NCI-H510A (cell line): Measurements from ENCODE around the gene MYOM3.
"Not testable (repeated sequence)": the region's sequence is repeated elsewhere in the genome, so short reads cannot be mapped to it uniquely, and the experiment has no call there.

Source experiments
- DNase-seq: peaks from one replicate; lab custom pipeline; 2025; lab: John Stamatoyannopoulos, UW

MYOM3 gene

DNA sequence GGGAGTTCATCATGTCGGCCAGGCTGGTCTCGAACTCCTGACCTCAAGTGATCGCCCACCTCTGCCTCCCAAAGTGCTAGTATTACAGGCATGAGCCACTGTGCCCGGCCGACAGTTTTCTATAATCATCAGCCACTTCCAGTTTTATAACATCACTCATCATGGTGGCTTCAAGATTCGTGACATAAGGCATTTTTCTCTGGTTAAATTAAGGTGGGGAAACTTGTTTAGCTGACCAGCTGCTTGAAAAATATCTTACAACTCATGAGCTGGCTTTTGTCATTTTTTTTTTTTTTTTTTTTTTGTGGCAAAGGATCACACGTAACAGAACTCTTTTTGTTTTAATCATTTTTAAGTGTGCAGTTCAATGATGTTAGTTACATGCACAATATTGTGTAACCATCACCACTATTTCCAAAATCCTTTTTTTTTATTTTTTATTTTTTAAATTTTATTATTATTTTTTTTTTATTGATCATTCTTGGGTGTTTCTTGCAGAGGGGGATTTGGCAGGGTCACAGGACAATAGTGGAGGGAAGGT lies 80.9 kb downstream of the MYOM3 start:
- not testable (repeated sequence) for DNase-seq

DNA sequence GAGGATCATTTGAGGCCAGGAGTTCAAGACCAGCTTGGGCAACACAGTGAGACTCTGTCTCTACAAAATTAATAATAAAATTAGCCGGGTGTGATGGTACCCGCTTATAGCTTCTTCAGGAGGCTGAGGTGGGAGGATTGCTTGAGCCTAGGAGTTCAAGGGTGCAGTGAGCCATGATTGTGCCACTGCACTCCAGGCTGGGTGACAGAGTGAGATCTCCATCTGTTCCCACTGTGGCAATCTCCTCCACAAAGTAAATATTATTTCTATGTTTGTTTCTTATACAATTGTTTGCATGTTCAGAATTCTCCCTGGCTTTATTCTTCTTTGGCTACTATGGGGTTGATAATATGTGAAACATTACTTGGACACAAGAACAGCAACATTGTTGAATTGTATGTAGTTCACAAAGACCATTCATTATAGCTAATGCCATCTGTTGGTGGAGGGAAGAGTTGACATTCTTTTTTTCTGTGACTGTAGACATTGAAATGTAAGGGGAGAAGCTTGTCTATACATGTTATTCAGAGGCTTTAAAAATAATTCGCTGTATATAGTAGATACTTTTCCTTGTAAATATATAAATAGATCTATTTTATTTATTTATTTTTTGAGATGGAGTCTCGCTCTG lies 84.0 kb downstream of the MYOM3 start:
- DNase-seq: no peak

DNA sequence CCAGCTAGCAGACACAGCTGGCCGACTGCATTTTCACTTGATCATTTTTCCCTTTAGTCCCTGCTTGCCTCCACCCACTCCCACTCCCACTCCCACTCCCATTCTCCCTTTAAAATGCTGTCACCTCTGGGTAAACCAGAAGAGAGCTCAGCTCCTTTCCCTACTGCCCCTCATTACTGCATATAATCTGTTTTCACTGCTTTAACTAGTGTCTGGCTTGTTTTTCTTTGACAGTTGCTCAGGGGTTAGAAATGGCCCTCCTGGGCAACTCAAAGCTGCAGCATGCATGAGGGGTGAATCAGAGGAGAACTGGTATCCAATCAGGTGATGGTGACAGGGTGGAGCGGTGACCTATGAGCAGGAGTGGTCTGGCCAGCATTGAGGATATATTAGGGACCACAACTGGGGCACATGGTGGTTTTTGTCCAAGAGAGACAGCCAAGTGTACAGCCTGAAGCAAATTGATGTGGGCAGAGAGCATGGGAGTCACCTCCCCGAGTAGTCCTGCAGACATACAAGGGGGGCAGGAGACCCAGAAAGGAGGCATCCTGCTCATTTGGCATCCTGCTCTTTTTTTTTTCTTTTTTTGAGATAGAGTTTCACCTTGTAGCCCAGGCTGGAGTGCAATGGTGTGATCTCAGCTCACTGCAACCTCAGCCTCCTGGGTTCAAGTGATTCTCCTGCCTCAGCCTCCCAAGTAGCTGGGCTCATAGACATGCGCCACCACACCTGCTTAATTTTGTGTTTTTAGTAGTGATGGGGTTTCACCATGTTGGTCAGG lies 89.2 kb downstream of the MYOM3 start:
- DNase-seq: no peak

DNA sequence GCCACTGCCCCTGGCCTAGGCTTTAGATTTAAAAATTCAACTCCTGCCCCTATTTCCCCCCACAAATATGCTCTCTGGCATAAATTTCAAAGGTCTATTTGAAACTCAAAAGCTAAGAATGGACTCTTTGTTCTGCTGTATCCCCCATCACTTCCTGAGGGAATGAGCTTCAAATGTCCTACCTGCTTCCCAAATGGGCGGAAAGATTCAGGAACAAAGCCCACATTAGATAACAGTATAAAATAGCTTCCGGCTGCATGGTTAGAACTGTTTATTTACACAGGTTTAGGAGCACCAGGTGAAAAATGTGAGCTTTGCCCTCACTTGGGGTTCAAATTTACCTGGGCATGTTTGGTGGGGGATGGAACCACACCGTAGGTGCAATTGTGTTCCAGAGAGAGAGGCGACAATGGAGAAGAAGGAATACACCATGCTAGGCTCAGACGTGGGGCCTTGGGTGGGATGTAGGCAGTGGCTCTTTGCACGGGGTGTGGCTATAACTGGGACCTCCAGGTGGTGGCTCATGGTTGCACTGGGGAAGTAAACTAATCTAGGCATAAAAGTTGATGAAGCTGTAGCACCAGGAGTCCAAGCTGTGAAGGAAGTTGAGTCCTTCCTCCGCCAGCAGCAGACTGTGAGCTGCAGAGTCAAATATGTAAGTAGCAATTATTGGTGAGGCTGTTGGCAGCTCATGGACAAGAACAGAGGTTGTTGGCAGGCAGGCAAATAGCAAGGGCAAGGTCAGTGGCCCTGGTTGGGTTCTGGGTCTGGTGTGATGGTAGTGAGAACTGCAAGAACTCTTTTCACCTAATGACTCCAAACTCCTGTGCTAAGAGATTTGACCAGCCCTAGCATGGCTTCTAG lies 90.3 kb downstream of the MYOM3 start:
- DNase-seq: no peak

DNA sequence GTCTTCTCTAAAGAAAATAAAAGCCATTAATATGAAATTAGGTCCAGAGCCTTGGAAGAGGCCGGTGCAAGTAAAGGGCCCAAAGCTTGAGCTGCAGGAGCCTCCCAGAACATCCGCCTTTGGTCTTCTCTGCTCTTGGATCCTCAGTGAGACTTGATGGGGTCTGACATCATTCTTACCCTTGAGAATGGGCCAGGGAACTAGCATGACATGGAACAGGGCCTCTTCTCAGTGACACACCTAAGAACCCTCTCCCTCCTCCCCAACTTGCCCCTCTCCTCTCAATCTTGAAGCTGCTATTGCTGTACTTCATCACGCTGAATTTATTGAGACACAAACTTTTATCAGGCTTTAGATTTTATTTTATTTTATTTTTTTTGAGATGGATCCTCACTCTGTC lies 91.5 kb downstream of the MYOM3 start:
- DNase-seq: no peak

DNA sequence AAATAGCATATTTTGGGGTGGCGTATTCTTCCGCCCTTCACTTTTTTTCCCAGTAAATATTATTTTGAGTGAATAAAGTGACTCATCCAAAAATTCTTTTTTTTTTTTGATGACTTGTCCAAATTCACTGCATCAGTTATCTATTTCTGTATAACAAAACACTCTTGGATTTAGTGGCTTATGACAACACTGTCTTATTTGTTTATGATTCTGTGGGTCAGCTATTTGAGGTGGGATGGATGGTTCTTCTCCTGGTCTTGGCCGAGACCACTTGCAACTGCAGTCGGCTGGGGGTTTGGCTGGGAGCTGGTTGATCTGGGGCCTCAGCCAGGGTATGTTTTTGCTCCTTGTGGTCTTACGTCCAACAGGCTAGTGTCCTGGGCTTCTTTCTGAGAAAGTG lies 91.9 kb downstream of the MYOM3 start:
- DNase-seq: no peak

DNA sequence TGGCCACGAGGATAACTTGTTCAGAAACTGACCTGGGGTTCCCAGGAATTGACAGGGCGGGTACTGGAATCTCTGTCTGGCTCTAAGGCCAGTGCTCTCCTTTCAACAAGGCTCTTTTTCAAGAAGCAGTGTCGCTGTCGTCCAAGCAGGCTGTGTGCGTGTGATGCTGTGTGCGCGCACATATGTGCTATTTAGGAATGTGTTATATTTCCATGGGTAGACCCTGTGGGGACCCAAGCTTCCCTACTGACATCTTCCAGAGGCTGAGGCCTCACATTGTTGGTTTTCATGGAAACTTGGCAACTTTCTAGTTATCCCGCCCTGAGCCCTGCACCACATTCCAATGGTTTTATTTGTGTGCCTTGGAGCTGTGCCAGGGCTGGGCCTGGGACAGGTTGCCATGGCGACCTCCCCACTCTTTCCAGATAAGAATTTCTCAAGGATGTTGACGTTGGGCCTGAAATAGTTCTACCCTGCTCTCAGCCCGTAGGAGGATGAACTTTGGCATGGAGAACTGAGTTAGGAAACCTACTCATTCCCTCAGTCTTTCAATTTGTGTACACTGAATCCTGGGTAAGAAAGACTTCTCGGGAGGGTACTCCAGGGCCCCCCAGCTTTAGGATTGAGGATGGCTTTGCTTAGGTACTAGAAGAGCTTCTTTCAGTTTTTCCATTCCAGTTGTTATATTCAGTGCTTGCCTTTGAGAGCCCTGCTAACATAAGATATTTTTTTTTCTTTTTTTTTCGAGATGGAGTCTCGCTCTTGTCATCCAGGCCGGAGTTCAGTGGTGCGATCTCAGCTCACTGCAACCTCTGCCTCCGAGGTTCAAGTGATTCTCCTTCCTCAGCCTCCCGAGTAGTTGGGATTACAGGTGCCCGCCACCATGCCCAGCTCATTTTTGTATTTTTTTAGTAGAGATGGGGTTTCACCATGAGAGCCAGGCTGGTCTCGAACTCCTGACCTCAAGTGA lies 93.0 kb downstream of the MYOM3 start:
- no peak for DNase-seq

DNA sequence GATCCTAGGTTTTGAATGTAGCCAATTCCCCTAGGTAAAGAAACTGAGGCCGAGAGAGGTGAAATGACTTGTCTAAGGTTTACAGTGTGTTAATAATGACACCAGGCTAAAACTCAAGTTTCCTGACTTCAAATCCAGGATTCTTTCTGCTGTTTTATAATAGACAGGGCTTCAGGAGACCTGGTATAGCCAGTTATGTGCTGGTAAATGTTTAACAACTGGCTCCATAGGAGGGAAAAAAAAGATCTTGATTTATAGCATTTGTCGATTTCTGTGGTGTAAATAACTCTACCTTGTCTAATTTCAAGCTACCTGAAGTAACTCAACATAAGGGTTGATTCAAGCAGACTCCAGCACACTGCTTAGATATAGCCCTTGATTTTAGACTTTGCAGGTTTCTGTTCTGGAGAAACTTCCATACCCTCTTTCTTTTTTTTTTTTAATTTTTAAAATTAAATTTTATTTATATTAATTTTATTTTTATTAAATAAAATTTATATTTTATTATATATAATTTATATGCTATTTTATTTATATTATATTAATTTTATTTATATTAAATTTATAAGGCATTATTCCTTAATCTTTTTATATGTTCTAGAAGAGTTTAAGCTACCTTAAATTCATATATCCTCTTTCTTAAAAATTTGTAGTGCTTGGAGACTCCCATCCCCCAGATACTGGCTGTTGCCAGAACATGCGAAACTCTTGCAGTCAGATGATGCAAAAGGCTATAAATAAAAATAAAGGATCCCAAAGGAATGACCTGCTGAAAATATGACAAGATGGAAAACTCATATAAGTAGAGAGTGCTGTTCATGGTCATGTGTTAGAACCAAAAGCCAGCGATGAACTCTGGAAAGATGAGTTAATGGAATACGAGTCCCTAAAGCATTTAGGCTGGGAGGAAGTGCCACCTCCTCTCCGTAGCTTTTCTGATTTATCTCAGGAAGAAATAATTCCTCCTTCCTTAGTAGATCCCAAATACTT lies 96.4 kb downstream of the MYOM3 start:
- no peak for DNase-seq

DNA sequence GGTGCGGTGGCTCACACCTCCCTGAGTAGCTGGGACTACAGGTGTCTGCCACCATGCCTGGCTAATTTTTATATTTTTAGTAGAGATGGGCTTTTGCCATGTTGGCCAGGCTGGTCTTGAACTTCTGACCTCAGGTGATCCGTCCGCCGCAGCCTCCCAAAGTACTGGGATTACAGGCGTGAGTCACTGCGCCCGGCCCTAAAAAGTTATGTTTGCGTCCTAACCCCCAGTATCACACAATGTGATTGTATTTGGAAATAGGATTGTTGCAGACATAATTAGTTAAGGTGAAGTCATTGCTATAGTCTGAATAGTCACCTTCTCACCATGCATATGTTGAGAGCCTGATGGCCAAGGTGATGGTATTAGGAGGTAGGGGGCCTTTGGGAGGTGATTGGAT lies 99.1 kb downstream of the MYOM3 start:
- not testable (repeated sequence) for DNase-seq

DNA sequence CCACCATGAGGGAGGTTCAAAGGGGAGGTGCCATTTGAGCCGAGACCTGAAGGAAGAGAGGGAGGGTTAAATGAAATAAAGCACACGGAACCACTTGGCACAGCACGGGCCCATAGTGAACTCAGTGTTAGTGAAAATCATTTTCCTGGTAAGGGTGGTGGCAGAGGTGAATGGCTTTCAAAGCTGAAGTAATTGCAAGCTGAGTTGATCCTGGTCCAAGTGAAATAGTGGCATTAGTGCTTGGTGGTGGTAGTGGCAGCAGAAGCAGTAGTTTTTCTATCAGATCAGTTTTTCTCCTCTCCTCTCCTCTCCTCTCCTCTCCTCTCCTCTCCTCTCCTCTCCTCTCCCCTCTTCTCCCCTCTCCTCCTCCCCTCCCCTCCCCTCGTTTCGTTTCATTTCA lies 101.3 kb downstream of the MYOM3 start:
- no peak for DNase-seq

DNA sequence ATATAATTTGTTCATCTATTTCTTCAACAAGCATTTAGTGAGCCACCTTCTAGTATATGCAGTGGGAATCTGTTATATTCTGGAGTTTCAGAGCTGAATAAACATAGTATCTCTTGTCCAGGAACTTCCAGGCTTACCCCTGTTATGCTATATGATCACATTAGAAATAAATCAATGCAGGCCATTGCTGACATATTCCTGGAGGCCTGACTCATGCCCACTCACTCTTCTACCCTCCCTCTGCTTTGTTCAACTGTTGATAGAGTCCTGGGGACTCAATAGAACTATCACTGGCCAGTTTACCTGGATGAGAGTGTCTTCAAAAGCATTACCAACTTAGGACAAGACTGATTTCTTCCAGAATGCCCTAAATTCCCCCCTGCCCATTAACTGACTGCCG lies 102.5 kb downstream of the MYOM3 start:
- DNase-seq: no peak

DNA sequence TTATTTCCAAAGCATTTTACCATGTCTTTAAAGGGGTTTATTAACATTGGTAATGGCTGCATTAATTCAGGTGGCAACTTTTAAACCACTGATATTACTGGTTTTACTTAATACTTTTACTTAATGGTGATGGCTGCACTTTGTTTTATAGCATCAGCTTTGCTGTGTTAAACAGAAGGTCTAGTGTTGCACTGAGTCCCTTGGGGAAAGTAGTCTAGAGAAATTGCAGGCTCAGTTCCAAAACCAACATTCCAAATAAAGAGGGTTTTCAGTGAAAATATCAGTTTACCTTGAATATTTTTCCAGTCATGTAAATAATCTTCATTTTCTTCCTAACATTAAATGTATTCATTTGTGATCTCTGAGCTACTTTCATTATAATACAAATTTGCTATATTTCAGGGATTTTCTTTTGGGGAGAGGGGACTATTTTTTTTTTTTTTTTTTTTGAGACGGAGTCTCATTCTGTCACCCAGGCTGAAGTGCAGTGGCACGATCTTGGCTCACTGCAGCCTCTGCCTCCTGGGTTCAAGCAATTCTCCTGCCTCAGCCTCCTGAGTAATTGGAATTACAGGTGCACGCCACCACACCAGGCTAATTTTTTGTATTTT lies 103.3 kb downstream of the MYOM3 start:
- DNase-seq: not testable (repeated sequence)

DNA sequence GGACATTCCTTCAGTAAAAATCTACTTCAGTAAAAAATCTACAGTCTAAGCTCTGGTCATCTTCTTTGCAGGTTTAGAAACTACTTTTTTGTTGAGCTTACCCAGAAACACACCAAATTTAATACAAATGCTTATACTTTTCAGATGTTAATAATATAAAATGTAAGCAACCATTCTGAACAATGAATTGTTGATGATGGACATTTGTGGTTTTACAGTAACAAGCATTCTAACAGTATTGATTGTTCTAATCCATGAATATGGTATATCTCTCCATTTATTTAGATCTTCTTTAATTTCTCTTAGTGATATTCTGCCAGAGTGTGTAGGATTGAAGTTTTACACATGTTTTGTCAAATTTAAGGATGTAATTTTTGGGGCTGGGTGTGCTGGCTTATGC lies 104.9 kb downstream of the MYOM3 start:
- DNase-seq: no peak
